IMR-90 (cell line): ENCODE results near the gene CEP83. TPM values are rescaled to one million over a fixed set of nuclear protein-coding genes. Genes with fewer than 3 reads are reported as not detected.
"Not testable (repeated sequence)": the region's sequence is repeated elsewhere in the genome, so short reads cannot be mapped to it uniquely, and the experiment has no call there.

ENCODE experiments used
- ATAC-seq: fragments of 200-7000 bp; cut with Tn5 transposase; 2 replicates; pipeline ENCODE4 v1.9.1; 2020; ENCODE audit warnings: low read depth, mild to moderate bottlenecking, moderate library complexity
- BruUV-seq: library from RNA; stranded (reverse); fragments of 400-500 nt; replicated peaks from 2 replicates; lab custom pipeline; 2021; lab: Mats Ljungman, UMichigan
- CTCF ChIA-PET: fragments of 300-600 bp; formaldehyde crosslinking; extraction: SDS; loops from one replicate; lab custom pipeline; 2021; ENCODE audit warnings: antibody characterized with exemption; lab: Yijun Ruan, JAX
- POLR2A ChIA-PET: fragments of 300-600 bp; sonication (Branson Sonifier 250); formaldehyde crosslinking; loops from one replicate; lab custom pipeline; 2022; ENCODE audit warnings: antibody characterized with exemption; ENCODE audit not compliant: unreplicated experiment; lab: Charles Lee
- DNase-seq: peaks from one replicate; pipeline ENCODE4 v3.0.0; 2013
- H2AFZ ChIP-seq: replicated peaks from 2 replicates; pipeline ENCODE3; 2013; ENCODE audit warnings: low read length, mild to moderate bottlenecking; ENCODE audit not compliant: poor library complexity
- H2AK5ac ChIP-seq: 2 replicates; pipeline ENCODE4 v1.6.1; 2013; ENCODE audit warnings: low read depth, low read length, inconsistent platforms
- H2AK9ac ChIP-seq: replicated peaks from 2 replicates; pipeline ENCODE3; 2013; ENCODE audit warnings: mild to moderate bottlenecking, low read depth, low read length, moderate library complexity; ENCODE audit not compliant: poor library complexity
- H2BK120ac ChIP-seq: 2 replicates; pipeline ENCODE4 v1.6.1; 2013; ENCODE audit warnings: low read depth, low read length, inconsistent platforms
- H2BK15ac ChIP-seq: 3 replicates; pipeline ENCODE4 v1.6.1; 2013; ENCODE audit warnings: low read depth, low read length, inconsistent platforms
- H2BK20ac ChIP-seq: 2 replicates; pipeline ENCODE4 v1.6.1; 2013; ENCODE audit warnings: low read depth, mild to moderate bottlenecking, inconsistent platforms, low read length, moderate library complexity
- H2BK5ac ChIP-seq: 2 replicates; pipeline ENCODE4 v1.6.1; 2013; ENCODE audit warnings: mild to moderate bottlenecking, low read depth, low read length, inconsistent platforms; ENCODE audit not compliant: poor library complexity, severe bottlenecking
- H3K14ac ChIP-seq: replicated peaks from 2 replicates; pipeline ENCODE4 v1.6.1; 2013; ENCODE audit warnings: low read depth, low read length, inconsistent platforms
- H3K18ac ChIP-seq: 2 replicates; pipeline ENCODE4 v1.6.1; 2013; ENCODE audit warnings: low read depth, low read length, control low read depth
- H3K23ac ChIP-seq: 2 replicates; pipeline ENCODE4 v1.6.1; 2013; ENCODE audit warnings: low read depth, low read length, inconsistent platforms
- H3K27ac ChIP-seq: 2 replicates; pipeline ENCODE4 v1.5.1; 2013; ENCODE audit warnings: mild to moderate bottlenecking, control low read depth, low read length; ENCODE audit not compliant: insufficient read depth
- H3K27me3 ChIP-seq: 2 replicates; pipeline ENCODE4 v1.6.1; 2013; ENCODE audit warnings: low read length; ENCODE audit not compliant: control insufficient read depth, insufficient read depth
- H3K36me3 ChIP-seq: 2 replicates; pipeline ENCODE4 v1.6.1; 2013; ENCODE audit warnings: low read length, mixed read lengths; ENCODE audit not compliant: control insufficient read depth, insufficient read depth
- H3K4ac ChIP-seq: 2 replicates; pipeline ENCODE4 v1.6.1; 2013; ENCODE audit warnings: low read depth, low read length, inconsistent platforms
- H3K4me1 ChIP-seq: 2 replicates; pipeline ENCODE4 v1.6.1; 2013; ENCODE audit warnings: low read length, mixed read lengths; ENCODE audit not compliant: control insufficient read depth, insufficient read depth
- H3K4me2 ChIP-seq: 2 replicates; pipeline ENCODE4 v1.6.1; 2013; ENCODE audit warnings: low read depth, mild to moderate bottlenecking, control low read depth, low read length, moderate library complexity
- H3K4me3 ChIP-seq: 2 replicates; pipeline ENCODE4 v1.5.1; 2013; ENCODE audit warnings: low read depth, mild to moderate bottlenecking, control low read depth, low read length, moderate library complexity; ENCODE audit not compliant: insufficient read depth
- H3K56ac ChIP-seq: 2 replicates; pipeline ENCODE4 v1.6.1; 2013; ENCODE audit warnings: low read length, inconsistent platforms; ENCODE audit not compliant: insufficient read depth; ENCODE audit errors: extremely low read depth
- H3K79me1 ChIP-seq, 2 experiments: 2 replicates each; pipeline ENCODE4 v1.6.1; 2013; ENCODE audit warnings: low read length in 2 of 2, inconsistent platforms in 1 of 2, low read depth in 1 of 2
- H3K9ac ChIP-seq: 2 replicates; pipeline ENCODE4 v1.6.1; 2013; ENCODE audit warnings: low read depth, low read length, control low read depth
- H3K9me1 ChIP-seq: 2 replicates; pipeline ENCODE4 v1.6.1; 2013; ENCODE audit warnings: low read length, inconsistent platforms; ENCODE audit not compliant: insufficient read depth
- H3K9me3 ChIP-seq: 2 replicates; pipeline ENCODE4 v1.6.1; 2013; ENCODE audit warnings: low read length; ENCODE audit not compliant: control insufficient read depth, insufficient read depth
- H4K20me1 ChIP-seq: 2 replicates; pipeline ENCODE4 v1.6.1; 2013; ENCODE audit warnings: low read length, inconsistent platforms; ENCODE audit not compliant: insufficient read depth
- H4K5ac ChIP-seq: 2 replicates; pipeline ENCODE4 v1.6.1; 2013; ENCODE audit warnings: mild to moderate bottlenecking, low read depth, low read length, control low read depth
- H4K8ac ChIP-seq, 2 experiments: 2 replicates each; pipeline ENCODE4 v1.6.1; 2013; ENCODE audit warnings: low read depth in 2 of 2, low read length in 2 of 2, control low read depth in 1 of 2, inconsistent platforms in 1 of 2
- H4K91ac ChIP-seq: 2 replicates; pipeline ENCODE4 v1.6.1; 2013; ENCODE audit warnings: low read depth, low read length, inconsistent platforms; ENCODE audit not compliant: insufficient read depth
- WGBS, 2 experiments: methylation state at CpG; one replicate each; pipeline versions ENCODE4 v1.1.5 to v1.1.7; 2013; ENCODE audit warnings: missing lambda C conversion rate in 2 of 2; ENCODE audit not compliant: insufficient read length in 1 of 2; ENCODE audit errors: extremely low coverage in 2 of 2; 5-methylcytosine and 5-hydroxymethylcytosine counted together
- dilution Hi-C: fragments of 300-500 bp; cut with HindIII; formaldehyde crosslinking; loops from one replicate; pipeline ENCODE4 v1.14.3; 2018; ENCODE audit warnings: low sequenced_read_pairs; ENCODE audit not compliant: unreplicated experiment
- in situ Hi-C: fragments of 300-500 bp; cut with MboI; formaldehyde crosslinking; loops from 3 replicates; pipeline ENCODE4 v1.14.3; 2019; ENCODE audit warnings: low sequenced_read_pairs, inconsistent platforms, mixed read lengths
- intact Hi-C: fragments of 100-400 bp; cut with micrococcal nuclease; formaldehyde crosslinking; loops from 2 replicates; pipeline ENCODE4 v1.10.0; 2022
- polyA plus RNA-seq, 3 experiments: library from polyadenylated mRNA; depleted of rRNA; stranded (reverse); fragments of >200 nt; gene quantifications; 2 replicates each; pipeline ENCODE4 v1.2.3, GENCODE V29; 2012; ENCODE audit warnings: low replicate concordance in 1 of 3
- total RNA-seq: library from RNA; depleted of rRNA; stranded (reverse); fragments of >200 nt; gene quantifications from 2 replicates; pipeline ENCODE4 v1.2.3, GENCODE V29; 2012

CEP83 gene
- total and polyA plus RNA-seq, 2 of the 4 experiments (the other 2 are of a cell fraction), result 3.9 to 8.9 TPM

DNA sequence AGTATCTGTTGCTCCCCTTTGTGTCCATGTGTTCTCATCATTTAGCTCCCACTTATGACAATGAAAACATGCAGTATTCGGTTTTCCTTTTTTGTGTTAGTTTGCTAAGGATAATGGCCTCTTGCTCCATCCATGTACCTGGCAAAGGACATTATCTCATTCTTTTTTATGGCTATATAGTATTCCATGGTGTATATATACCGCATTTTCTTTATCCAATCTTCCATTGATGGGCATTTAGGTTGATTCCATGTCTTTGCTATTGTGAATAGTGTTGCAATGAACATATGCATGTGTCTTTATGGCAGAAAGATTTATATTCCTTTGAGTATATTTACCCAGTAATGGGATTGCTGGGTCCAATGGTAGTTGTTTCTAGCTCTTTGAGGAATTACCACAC lies 143.1 kb downstream of the CEP83 start:
- CTCF ChIA-PET, H2AK5ac ChIP-seq, dilution Hi-C loops, H4K5ac ChIP-seq, H3K9me1 ChIP-seq, H3K4ac ChIP-seq, H3K4me2 ChIP-seq, H3K23ac ChIP-seq, H3K4me3 ChIP-seq, H2BK15ac ChIP-seq, H4K20me1 ChIP-seq, H2BK20ac ChIP-seq, H3K4me1 ChIP-seq, in situ Hi-C loops, H2AFZ ChIP-seq, H2BK120ac ChIP-seq, H3K18ac ChIP-seq, H3K27ac ChIP-seq, H4K91ac ChIP-seq, H3K79me1 ChIP-seq, BruUV-seq, H4K8ac ChIP-seq, DNase-seq, H3K14ac ChIP-seq, intact Hi-C loops, H3K36me3 ChIP-seq, H2AK9ac ChIP-seq, POLR2A ChIA-PET, ATAC-seq, H2BK5ac ChIP-seq, H3K27me3 ChIP-seq, H3K56ac ChIP-seq, H3K9ac ChIP-seq: not testable (repeated sequence)
- no CpG with 5 or more reads among the region's 2 CpGs for WGBS, 2 experiments
- H3K9me3 ChIP-seq, result peaks cover 11% of the 10 kb centered on the region
